ENCODE results near the gene PLAC9.
"Not testable (repeated sequence)": the region's sequence is repeated elsewhere in the genome, so short reads cannot be mapped to it uniquely, and the experiment has no call there.

Gene PLAC9

GRCh38 chr10:80144696-80145131, 12.2 kb downstream of the PLAC9 start:
- H3K79me1 ChIP-seq (ENCODE audit: low read length), result no peaks in the 10 kb centered on the region
- no CpG with 5 or more reads among the region's 12 CpGs for WGBS (ENCODE audit: extremely low coverage, insufficient coverage, insufficient read length)

DNA sequence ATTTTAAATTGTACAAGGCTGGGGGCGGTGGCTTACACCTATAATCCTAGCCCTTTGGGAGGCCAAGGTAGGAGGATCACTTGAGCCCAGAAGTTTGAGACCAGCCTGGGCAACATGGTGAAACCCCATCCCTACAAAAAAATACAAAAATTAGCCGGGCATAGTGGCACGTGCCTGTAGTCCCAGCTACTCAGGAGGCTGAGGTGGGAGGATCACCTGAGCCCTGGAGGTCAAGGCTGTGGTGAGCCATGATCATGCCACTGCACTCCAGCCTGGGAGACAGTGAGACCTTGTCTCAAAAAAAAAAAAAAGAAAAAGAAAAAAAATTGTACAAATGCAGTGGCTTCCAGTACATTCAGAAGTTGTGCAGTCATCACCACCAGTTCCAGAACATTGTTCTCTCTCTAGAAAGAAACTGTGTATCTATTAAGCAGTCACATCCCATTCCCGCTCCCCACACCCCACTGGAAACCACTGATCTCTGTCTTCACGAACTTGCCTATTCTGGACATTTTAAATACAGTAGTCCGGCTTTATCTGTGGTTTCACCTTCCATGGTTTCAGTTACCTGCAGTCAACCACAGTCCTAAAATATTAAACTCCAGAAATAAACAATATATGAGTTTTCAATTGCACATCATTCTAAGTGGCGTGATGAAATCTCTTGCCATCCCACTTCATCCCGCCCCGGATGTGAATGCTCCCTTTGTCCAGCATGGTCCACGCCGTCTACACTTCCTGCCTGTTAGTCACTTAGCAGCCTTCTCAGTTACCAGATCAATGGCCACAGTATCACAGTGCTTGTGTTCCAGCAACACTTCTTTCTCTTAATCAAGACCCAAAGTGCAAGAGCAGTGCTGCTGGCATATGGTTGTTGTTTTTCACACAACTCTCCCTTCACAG, 13.1 kb downstream of the PLAC9 start:
- H3K4me1 ChIP-seq (ENCODE audit: control insufficient read depth in 1 of 2, insufficient read depth in 2 of 2, low read length in 2 of 2); H3K36me3 ChIP-seq (ENCODE audit: control insufficient read depth in 1 of 2, insufficient read depth in 2 of 2, low read length in 2 of 2); H2AK5ac ChIP-seq (ENCODE audit: low read length); H4K12ac ChIP-seq (ENCODE audit: low read depth, low read length); H3K79me1 ChIP-seq (ENCODE audit: low read length); H3K18ac ChIP-seq (ENCODE audit: low read length); H3K79me2 ChIP-seq (ENCODE audit: control insufficient read depth, insufficient read depth, low read length, poor library complexity); H3K14ac ChIP-seq (ENCODE audit: low read length); H2BK5ac ChIP-seq (ENCODE audit: low read depth, low read length, poor library complexity); H3K27me3 ChIP-seq (ENCODE audit: insufficient read depth, low read length); H3K4ac ChIP-seq (ENCODE audit: low read depth, low read length); H3K9me3 ChIP-seq (ENCODE audit: insufficient read depth, low read depth, low read length); H2BK12ac ChIP-seq (ENCODE audit: low read length); H3K4me2 ChIP-seq (ENCODE audit: low read length); H3K9ac ChIP-seq (ENCODE audit: low read length); H2BK120ac ChIP-seq (ENCODE audit: insufficient read depth, low read length, poor library complexity); H3K23ac ChIP-seq (ENCODE audit: low read length); H3K4me3 ChIP-seq (ENCODE audit: low read depth, low read length); DNase-seq; H4K91ac ChIP-seq (ENCODE audit: low read depth, low read length); H2AFZ ChIP-seq (ENCODE audit: insufficient read depth, low read length, poor library complexity); H3K27ac ChIP-seq (ENCODE audit: low read depth, low read length); H4K8ac ChIP-seq (ENCODE audit: low read depth, low read length): not testable (repeated sequence)
- no CpG with 5 or more reads among the region's 11 CpGs for WGBS (ENCODE audit: extremely low coverage, insufficient coverage, insufficient read length)

More at GRCh38 chr10:80144696-80145131, 12.2 kb downstream of the PLAC9 start:
- no peak overlapping the region for H3K14ac ChIP-seq (ENCODE audit: low read length)
- H3K36me3 ChIP-seq (ENCODE audit: control insufficient read depth in 1 of 2, insufficient read depth in 2 of 2, low read length in 2 of 2), result peaks cover 4 to 5% of the 10 kb centered on the region in 2 experiments
- H2BK12ac ChIP-seq (ENCODE audit: low read length), result no peak overlapping the region
- H4K8ac ChIP-seq (ENCODE audit: low read depth, low read length), result no peak overlapping the region
- no peak overlapping the region for H2AK5ac ChIP-seq (ENCODE audit: low read length)
- H3K4me1 ChIP-seq (ENCODE audit: control insufficient read depth in 1 of 2, insufficient read depth in 2 of 2, low read length in 2 of 2), result no peaks in the 10 kb centered on the region
- no peak overlapping the region for H3K4me2 ChIP-seq (ENCODE audit: low read length)
- H4K12ac ChIP-seq (ENCODE audit: low read depth, low read length), result no peak overlapping the region
- no peak for DNase-seq
- H3K9ac ChIP-seq (ENCODE audit: low read length), result no peak overlapping the region
- H4K91ac ChIP-seq (ENCODE audit: low read depth, low read length), result no peak overlapping the region
- H3K23ac ChIP-seq (ENCODE audit: low read length), result no peak overlapping the region
- H2AFZ ChIP-seq (ENCODE audit: insufficient read depth, low read length, poor library complexity), result no peak overlapping the region
- H3K4me3 ChIP-seq (ENCODE audit: low read depth, low read length), result no peak overlapping the region
- H2BK5ac ChIP-seq (ENCODE audit: low read depth, low read length, poor library complexity), result no peak overlapping the region
- H2BK120ac ChIP-seq (ENCODE audit: insufficient read depth, low read length, poor library complexity), result no peak overlapping the region
- no peak overlapping the region for H3K27ac ChIP-seq (ENCODE audit: low read depth, low read length)
- no peak overlapping the region for H3K18ac ChIP-seq (ENCODE audit: low read length)
- no peaks in the 10 kb centered on the region for H3K79me2 ChIP-seq (ENCODE audit: control insufficient read depth, insufficient read depth, low read length, poor library complexity)
- no peak overlapping the region for H3K4ac ChIP-seq (ENCODE audit: low read depth, low read length)
- no peaks in the 10 kb centered on the region for H3K27me3 ChIP-seq (ENCODE audit: insufficient read depth, low read length)
- no peaks in the 10 kb centered on the region for H3K9me3 ChIP-seq (ENCODE audit: insufficient read depth, low read depth, low read length)

DNA sequence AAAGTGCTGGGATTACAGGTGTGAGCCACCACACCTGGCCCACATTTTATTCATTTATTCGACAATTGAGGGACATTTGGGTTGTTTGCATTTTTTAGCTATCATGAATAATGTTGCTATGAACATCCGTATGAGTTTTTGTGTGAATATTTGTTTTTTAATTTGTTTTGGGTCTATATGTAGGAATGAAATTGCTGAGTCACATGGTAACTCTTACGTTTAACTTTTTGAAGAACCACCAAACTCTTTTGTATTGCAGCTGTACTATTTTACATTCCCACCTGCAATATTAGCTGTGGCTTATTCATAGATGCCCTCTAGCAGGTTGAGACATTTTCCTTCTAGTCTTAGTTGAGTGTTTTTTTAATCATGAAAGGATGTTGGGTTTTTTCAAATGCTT, 14.4 kb downstream of the PLAC9 start:
- no peaks in the 10 kb centered on the region for H3K27me3 ChIP-seq (ENCODE audit: insufficient read depth, low read length)
- H2BK120ac ChIP-seq (ENCODE audit: insufficient read depth, low read length, poor library complexity), result no peak overlapping the region
- no peak overlapping the region for H4K91ac ChIP-seq (ENCODE audit: low read depth, low read length)
- DNase-seq, result no peak
- H3K14ac ChIP-seq (ENCODE audit: low read length), result no peak overlapping the region
- no peak overlapping the region for H3K4me2 ChIP-seq (ENCODE audit: low read length)
- H3K4me1 ChIP-seq (ENCODE audit: control insufficient read depth in 1 of 2, insufficient read depth in 2 of 2, low read length in 2 of 2), result no peaks in the 10 kb centered on the region
- H3K79me1 ChIP-seq (ENCODE audit: low read length), result no peaks in the 10 kb centered on the region
- no peak overlapping the region for H2BK12ac ChIP-seq (ENCODE audit: low read length)
- H3K4me3 ChIP-seq (ENCODE audit: low read depth, low read length), result no peak overlapping the region
- H4K8ac ChIP-seq (ENCODE audit: low read depth, low read length), result no peak overlapping the region
- H2AFZ ChIP-seq (ENCODE audit: insufficient read depth, low read length, poor library complexity), result no peak overlapping the region
- H2AK5ac ChIP-seq (ENCODE audit: low read length), result no peak overlapping the region
- H3K4ac ChIP-seq (ENCODE audit: low read depth, low read length), result no peak overlapping the region
- no peak overlapping the region for H3K23ac ChIP-seq (ENCODE audit: low read length)
- H3K9me3 ChIP-seq (ENCODE audit: insufficient read depth, low read depth, low read length), result no peaks in the 10 kb centered on the region
- H3K27ac ChIP-seq (ENCODE audit: low read depth, low read length), result no peak overlapping the region
- WGBS (ENCODE audit: extremely low coverage, insufficient coverage, insufficient read length), result no CpG with 5 or more reads among the region's 3 CpGs
- no peak overlapping the region for H3K18ac ChIP-seq (ENCODE audit: low read length)
- peaks cover 4 to 6% of the 10 kb centered on the region in 2 experiments for H3K36me3 ChIP-seq (ENCODE audit: control insufficient read depth in 1 of 2, insufficient read depth in 2 of 2, low read length in 2 of 2)
- H2BK5ac ChIP-seq (ENCODE audit: low read depth, low read length, poor library complexity), result no peak overlapping the region
- no peak overlapping the region for H4K12ac ChIP-seq (ENCODE audit: low read depth, low read length)
- no peak overlapping the region for H3K9ac ChIP-seq (ENCODE audit: low read length)
- H3K79me2 ChIP-seq (ENCODE audit: control insufficient read depth, insufficient read depth, low read length, poor library complexity), result no peaks in the 10 kb centered on the region

DNA sequence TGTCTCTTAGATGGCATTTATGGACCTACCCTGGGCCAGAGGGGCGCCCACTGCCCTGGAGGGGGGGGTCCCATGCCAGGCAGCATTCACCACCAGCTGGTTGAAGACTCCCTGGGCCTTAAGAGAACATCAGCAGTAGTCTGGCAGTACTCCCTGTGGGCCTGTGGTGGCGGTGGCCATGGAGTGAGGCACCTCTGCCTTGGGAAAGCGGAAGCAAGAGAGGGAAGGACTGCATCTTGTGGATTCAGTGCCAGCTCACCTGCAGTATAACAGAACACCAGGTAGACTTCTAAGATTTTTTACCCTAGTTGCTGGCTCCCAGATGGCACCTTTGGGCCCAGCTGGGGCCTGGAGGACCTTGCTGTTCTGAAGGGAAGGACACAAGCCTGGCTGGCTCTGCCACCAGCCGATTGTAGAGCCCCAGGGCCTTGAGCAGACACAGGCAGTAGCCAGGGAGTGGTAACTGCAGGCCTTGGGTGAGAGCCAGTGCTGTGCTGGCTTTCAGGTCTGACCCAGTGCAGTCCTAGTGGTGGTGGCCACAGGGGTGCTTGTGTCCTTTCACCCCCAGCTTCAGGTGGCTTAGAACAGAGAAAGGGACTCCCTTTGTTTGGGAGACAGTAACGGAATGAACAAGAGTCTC, 15.8 kb downstream of the PLAC9 start:
- Histone ChIP-seq H4K91ac (ENCODE audit: low read depth, low read length) (no peak overlapping the region), H3K14ac (ENCODE audit: low read length) (no peak overlapping the region), H2AK5ac (ENCODE audit: low read length) (no peak overlapping the region), H2BK12ac (ENCODE audit: low read length) (no peak overlapping the region), H3K23ac (ENCODE audit: low read length) (no peak overlapping the region), H3K4me2 (ENCODE audit: low read length) (no peak overlapping the region), H2BK5ac (ENCODE audit: low read depth, low read length, poor library complexity) (no peak overlapping the region), H3K4ac (ENCODE audit: low read depth, low read length) (no peak overlapping the region), H3K4me3 (ENCODE audit: low read depth, low read length) (no peak overlapping the region), H3K79me2 (ENCODE audit: control insufficient read depth, insufficient read depth, low read length, poor library complexity) (no peaks in the 10 kb centered on the region), H4K12ac (ENCODE audit: low read depth, low read length) (no peak overlapping the region), H3K79me1 (ENCODE audit: low read length) (no peaks in the 10 kb centered on the region), H3K9ac (ENCODE audit: low read length) (no peak overlapping the region), H3K4me1 (ENCODE audit: control insufficient read depth in 1 of 2, insufficient read depth in 2 of 2, low read length in 2 of 2) (no peaks in the 10 kb centered on the region), H3K9me3 (ENCODE audit: insufficient read depth, low read depth, low read length) (no peaks in the 10 kb centered on the region), H3K27ac (ENCODE audit: low read depth, low read length) (no peak overlapping the region), H3K36me3 (ENCODE audit: control insufficient read depth in 1 of 2, insufficient read depth in 2 of 2, low read length in 2 of 2) (peaks cover 14 to 17% of the 10 kb centered on the region in 2 experiments), H3K18ac (ENCODE audit: low read length) (no peak overlapping the region), H3K27me3 (ENCODE audit: insufficient read depth, low read length) (no peaks in the 10 kb centered on the region), H2AFZ (ENCODE audit: insufficient read depth, low read length, poor library complexity) (no peak overlapping the region), H4K8ac (ENCODE audit: low read depth, low read length) (no peak overlapping the region), H2BK120ac (ENCODE audit: insufficient read depth, low read length, poor library complexity) (no peak overlapping the region)
- no CpG with 5 or more reads among the region's 5 CpGs for WGBS (ENCODE audit: extremely low coverage, insufficient coverage, insufficient read length)
- DNase-seq, result no peak

Measured in trophoblast cell (in vitro differentiated cells and primary cell).